Measurements from ENCODE around the gene TMEFF2. TPM values are rescaled to one million over a fixed set of nuclear protein-coding genes. Genes with fewer than 3 reads are reported as not detected.

The TMEFF2 gene
- total RNA-seq, 3 donors from 2014 or later (not counting 1 experiment from before 2014, with no cell fraction given), result not detected

- intact Hi-C loops (cut with micrococcal nuclease), result no loop called here
- no peaks in the 10 kb centered on the region for H3K9me3 Mint-ChIP-seq
- ATAC-seq (no peak), DNase-seq (no peak)
- no peak overlapping the region for H3K27ac Mint-ChIP-seq
- Histone ChIP-seq H3K27me3 (ENCODE audit: control insufficient read depth, insufficient read depth, low read length) (no peaks in the 10 kb centered on the region), H3K4me1 (ENCODE audit: control insufficient read depth, insufficient read depth, low read length) (no peaks in the 10 kb centered on the region), H3K27ac (ENCODE audit: low read length) (no peak overlapping the region), H3K36me3 (ENCODE audit: control insufficient read depth, insufficient read depth, low read length) (no peaks in the 10 kb centered on the region), H3K9me3 (ENCODE audit: control insufficient read depth, insufficient read depth, low read length) (no peaks in the 10 kb centered on the region), H3K4me3 (ENCODE audit: low read length) (no peak overlapping the region)
- H3K27me3 Mint-ChIP-seq (ENCODE audit: low read depth in 2 of 2), result no peaks in the 10 kb centered on the region
- no peak overlapping the region for H3K4me3 Mint-ChIP-seq
- TF ChIP-seq CTCF (IDR thresholded peaks at IDR 0.05), result no peak
- 90% methylated on average over 3 of the region's 5 CpGs for WGBS (ENCODE audit: insufficient coverage)
- H3K4me1 Mint-ChIP-seq, result no peaks in the 10 kb centered on the region
- H3K36me3 Mint-ChIP-seq, result no peaks in the 10 kb centered on the region
Observed at GRCh38 chr2:192042126-192042525, 152.6 kb downstream of the TMEFF2 start.

DNA sequence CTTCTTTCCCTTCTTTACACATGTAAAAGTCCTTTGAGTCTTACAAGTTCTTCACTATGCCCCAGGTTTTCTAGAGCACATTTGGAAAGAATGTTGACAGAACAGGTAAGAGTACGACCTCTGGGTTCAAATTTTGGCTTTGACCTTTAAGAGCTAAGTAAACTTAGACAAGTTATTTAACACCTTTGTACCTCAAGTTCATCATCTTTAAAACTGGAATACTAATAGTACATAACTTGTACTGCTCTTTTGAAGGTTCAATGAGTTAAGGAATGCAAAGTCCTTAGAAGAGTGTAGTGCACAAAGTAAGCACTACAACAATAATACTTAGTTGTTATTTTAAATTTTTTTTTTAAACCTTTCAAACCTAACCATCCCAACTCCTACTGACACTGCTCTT lies 156.6 kb downstream of the TMEFF2 start:
- Histone ChIP-seq H3K36me3 (ENCODE audit: control insufficient read depth, insufficient read depth, low read length) (no peaks in the 10 kb centered on the region), H3K27me3 (ENCODE audit: control insufficient read depth, insufficient read depth, low read length) (no peaks in the 10 kb centered on the region), H3K9me3 (ENCODE audit: control insufficient read depth, insufficient read depth, low read length) (no peaks in the 10 kb centered on the region), H3K27ac (ENCODE audit: low read length) (no peak overlapping the region), H3K4me3 (ENCODE audit: low read length) (no peak overlapping the region), H3K4me1 (ENCODE audit: control insufficient read depth, insufficient read depth, low read length) (no peaks in the 10 kb centered on the region)
- no peak for DNase-seq
- Mint-ChIP-seq H3K4me1 (no peaks in the 10 kb centered on the region), H3K27me3 (ENCODE audit: low read depth in 2 of 2) (no peaks in the 10 kb centered on the region), H3K4me3 (no peak overlapping the region), H3K27ac (no peak overlapping the region), H3K9me3 (no peaks in the 10 kb centered on the region), H3K36me3 (no peaks in the 10 kb centered on the region)
- intact Hi-C loops (cut with micrococcal nuclease), result no loop called here
- no peak for ATAC-seq
- 67% methylated on average over 1 of the region's 1 CpG for WGBS (ENCODE audit: insufficient coverage)
- no peak for TF ChIP-seq CTCF (IDR thresholded peaks at IDR 0.05)

DNA sequence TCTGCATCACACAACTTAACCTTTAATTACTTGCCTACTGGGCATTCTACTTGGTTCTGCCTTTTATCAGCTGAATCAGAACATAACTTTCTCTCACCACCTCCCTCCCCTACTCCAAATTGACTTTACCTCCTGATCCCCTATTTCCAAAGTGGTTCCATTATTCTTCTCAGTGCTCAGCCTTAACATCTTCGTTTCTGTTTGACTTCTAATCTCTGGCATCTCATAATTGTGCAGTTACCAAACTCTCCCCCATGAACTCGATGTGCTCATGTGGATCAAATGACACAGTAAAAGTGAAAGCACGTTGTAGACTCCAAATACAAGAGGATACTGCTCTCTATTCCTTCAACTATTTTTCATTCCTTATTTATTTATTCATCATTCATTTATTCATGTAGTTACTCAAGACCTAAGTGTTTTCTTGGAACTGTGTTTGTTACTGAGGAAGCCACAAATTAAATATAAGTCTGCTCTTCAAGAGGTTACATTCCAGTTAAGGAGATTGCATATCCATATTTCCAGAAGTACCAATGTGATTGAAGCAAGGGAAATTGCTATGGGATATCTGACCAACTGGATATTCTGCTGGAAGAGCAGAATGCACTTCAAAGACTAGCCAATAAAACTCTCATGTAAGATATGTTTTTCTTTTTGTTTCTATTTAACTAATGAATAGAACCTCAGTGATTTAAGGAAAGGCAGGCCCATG lies 158.8 kb downstream of the TMEFF2 start:
- no peaks in the 10 kb centered on the region for H3K36me3 Mint-ChIP-seq
- H3K9me3 Mint-ChIP-seq, result no peaks in the 10 kb centered on the region
- no peak overlapping the region for H3K27ac Mint-ChIP-seq
- intact Hi-C loops (cut with micrococcal nuclease), result no loop called here
- no peaks in the 10 kb centered on the region for H3K27me3 Mint-ChIP-seq (ENCODE audit: low read depth in 2 of 2)
- Histone ChIP-seq H3K4me3 (ENCODE audit: low read length) (no peak overlapping the region), H3K9me3 (ENCODE audit: control insufficient read depth, insufficient read depth, low read length) (no peaks in the 10 kb centered on the region), H3K4me1 (ENCODE audit: control insufficient read depth, insufficient read depth, low read length) (no peaks in the 10 kb centered on the region), H3K27ac (ENCODE audit: low read length) (no peak overlapping the region), H3K27me3 (ENCODE audit: control insufficient read depth, insufficient read depth, low read length) (no peaks in the 10 kb centered on the region), H3K36me3 (ENCODE audit: control insufficient read depth, insufficient read depth, low read length) (no peaks in the 10 kb centered on the region)
- no peak overlapping the region for H3K4me3 Mint-ChIP-seq
- ATAC-seq, result no peak
- no peak for DNase-seq
- WGBS (ENCODE audit: insufficient coverage), result 79% methylated on average over 3 of the region's 3 CpGs
- H3K4me1 Mint-ChIP-seq, result no peaks in the 10 kb centered on the region
- no peak for TF ChIP-seq CTCF (IDR thresholded peaks at IDR 0.05)

- intact Hi-C loops (cut with micrococcal nuclease), result no loop called here
Observed at GRCh38 chr2:192030856-192031255, 163.9 kb downstream of the TMEFF2 start.

More at GRCh38 chr2:192030856-192031255, 163.9 kb downstream of the TMEFF2 start:
- Histone ChIP-seq H3K36me3 (ENCODE audit: control insufficient read depth, insufficient read depth, low read length) (no peaks in the 10 kb centered on the region), H3K4me3 (ENCODE audit: low read length) (no peak overlapping the region), H3K4me1 (ENCODE audit: control insufficient read depth, insufficient read depth, low read length) (no peaks in the 10 kb centered on the region), H3K27me3 (ENCODE audit: control insufficient read depth, insufficient read depth, low read length) (no peaks in the 10 kb centered on the region), H3K27ac (ENCODE audit: low read length) (no peak overlapping the region), H3K9me3 (ENCODE audit: control insufficient read depth, insufficient read depth, low read length) (no peaks in the 10 kb centered on the region)
- WGBS (ENCODE audit: insufficient coverage), result 99% methylated on average over 3 of the region's 3 CpGs
- H3K27ac Mint-ChIP-seq, result no peak overlapping the region
- H3K4me3 Mint-ChIP-seq, result no peak overlapping the region
- TF ChIP-seq CTCF (IDR thresholded peaks at IDR 0.05), result no peak
- no peaks in the 10 kb centered on the region for H3K36me3 Mint-ChIP-seq
- ATAC-seq (no peak), DNase-seq (no peak)
- H3K27me3 Mint-ChIP-seq (ENCODE audit: low read depth in 2 of 2), result no peaks in the 10 kb centered on the region
- H3K4me1 Mint-ChIP-seq, result no peaks in the 10 kb centered on the region
- H3K9me3 Mint-ChIP-seq, result no peaks in the 10 kb centered on the region

Measured in natural killer cell (primary cell).